HG02943 (cell line): ENCODE data around the gene LRMDA.
"Not testable (repeated sequence)": the region's sequence is repeated elsewhere in the genome, so short reads cannot be mapped to it uniquely, and the experiment has no call there.

ENCODE experiments used
- ATAC-seq: cut with Tn5 transposase; IDR thresholded peaks from one replicate; pipeline ENCODE4 v1.9.1; 2021; ENCODE audit warnings: mild to moderate bottlenecking, low read depth, moderate library complexity; ENCODE audit not compliant: unreplicated experiment

Gene LRMDA

GRCh38 chr10:75724047-75724446 is 292.6 kb downstream of the LRMDA start:
- no peak for ATAC-seq

- ATAC-seq = no peak
Observed at GRCh38 chr10:75726522-75727483, 295.4 kb downstream of the LRMDA start.

GRCh38 chr10:75730847-75731246 is 299.4 kb downstream of the LRMDA start:
- ATAC-seq = no peak

- ATAC-seq = no peak
Observed at GRCh38 chr10:75733135-75733890, 301.9 kb downstream of the LRMDA start.

- ATAC-seq = no peak
Observed at GRCh38 chr10:75736151-75736640, 304.8 kb downstream of the LRMDA start.

- no peak for ATAC-seq
Observed at GRCh38 chr10:75736889-75737579, 305.6 kb downstream of the LRMDA start.

GRCh38 chr10:75737580-75737949 is 306.1 kb downstream of the LRMDA start:
- no peak for ATAC-seq

GRCh38 chr10:75738924-75739323 is 307.5 kb downstream of the LRMDA start:
- no peak for ATAC-seq

GRCh38 chr10:75739414-75740143 is 308.2 kb downstream of the LRMDA start:
- no peak for ATAC-seq

- no peak for ATAC-seq
Observed at GRCh38 chr10:75740541-75740940, 309.1 kb downstream of the LRMDA start.

GRCh38 chr10:75742355-75742754 is 310.9 kb downstream of the LRMDA start:
- ATAC-seq = no peak

GRCh38 chr10:75743291-75743778 is 311.9 kb downstream of the LRMDA start:
- no peak for ATAC-seq

GRCh38 chr10:75744261-75744660 is 312.8 kb downstream of the LRMDA start:
- ATAC-seq = no peak

GRCh38 chr10:75746356-75746755 is 314.9 kb downstream of the LRMDA start:
- no peak for ATAC-seq

- ATAC-seq = not testable (repeated sequence)
Observed at GRCh38 chr10:75750093-75750875, 318.9 kb downstream of the LRMDA start.

GRCh38 chr10:75751232-75751631 is 319.8 kb downstream of the LRMDA start:
- no peak for ATAC-seq

- no peak for ATAC-seq
Observed at GRCh38 chr10:75753621-75754020, 322.2 kb downstream of the LRMDA start.

GRCh38 chr10:75754096-75754831 is 322.8 kb downstream of the LRMDA start:
- ATAC-seq = no peak
